Loucy (cell line): ENCODE measurements around the gene ELMO1.

Experiments
- CTCF ChIP-seq: fragments of 200-600 bp; sonication (generic); conservative IDR thresholded peaks from 2 replicates; pipeline ENCODE4 v1.5.1; 2014; ENCODE audit warnings: mild to moderate bottlenecking, antibody characterized with exemption, low read length
- EZH2phosphoT487 ChIP-seq: fragments of 200-600 bp; IDR thresholded peaks from 2 replicates; pipeline ENCODE4 v1.6.1; 2018; ENCODE audit warnings: antibody characterized with exemption, mild to moderate bottlenecking, moderate library complexity, borderline replicate concordance

GRCh38 chr7:37484426-37485073, 35.9 kb upstream of the ELMO1 start:
- TF ChIP-seq CTCF, result no peak
- no peak for TF ChIP-seq EZH2phosphoT487
